ENCODE results near the gene CAMTA1. TPM values are rescaled to one million over a fixed set of nuclear protein-coding genes. Genes with fewer than 3 reads are reported as not detected.

The CAMTA1 gene
- total RNA-seq, 2 experiments from 2014 or later: 43.9 to 73.3 TPM

DNA sequence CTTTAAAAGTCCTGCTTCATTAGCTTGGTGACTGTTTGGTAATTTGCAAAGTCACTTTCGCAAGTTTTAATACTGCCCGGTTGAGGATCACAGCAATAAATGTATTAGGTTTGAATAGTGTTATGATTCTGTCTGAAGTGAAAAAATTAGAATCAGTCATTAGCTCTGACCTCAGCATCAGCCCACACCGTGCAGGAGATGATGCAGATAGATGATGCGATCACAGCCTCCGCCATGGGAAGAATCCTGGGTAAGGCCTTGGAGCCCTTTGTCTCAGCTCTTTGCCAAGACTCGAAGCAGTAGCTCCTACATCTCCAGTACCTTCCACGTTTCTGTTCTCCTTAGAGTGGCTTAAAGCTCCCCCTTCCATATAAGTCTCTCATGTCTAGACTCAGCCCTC, 366.7 kb downstream of the CAMTA1 start:
- Histone ChIP-seq H3K27ac (ENCODE audit: low read depth, low read length, poor library complexity, severe bottlenecking) (no peak overlapping the region), H3K4me2 (ENCODE audit: low read length) (no peak overlapping the region), H3K79me2 (ENCODE audit: insufficient read depth, low read depth, low read length) (no peaks in the 10 kb centered on the region), H3K9me3 (ENCODE audit: low read length) (no peaks in the 10 kb centered on the region), H4K20me1 (ENCODE audit: insufficient read depth, low read length) (no peaks in the 10 kb centered on the region), H2AFZ (ENCODE audit: low read length) (no peak overlapping the region), H3K4me3 (ENCODE audit: low read depth, low read length, poor library complexity, severe bottlenecking) (no peak overlapping the region), H3K4me1 (ENCODE audit: insufficient read depth, low read length, poor library complexity, severe bottlenecking) (no peaks in the 10 kb centered on the region), H3K9me2 (ENCODE audit: insufficient read depth, low read length) (no peaks in the 10 kb centered on the region), H3K36me3 (ENCODE audit: insufficient read depth, low read length) (no peaks in the 10 kb centered on the region)
- TF ChIP-seq EZH2phosphoT487 (IDR thresholded peaks at IDR 0.05; ENCODE audit: borderline replicate concordance, low read depth, low read length): no peak
- TF ChIP-seq, protein P1, sequence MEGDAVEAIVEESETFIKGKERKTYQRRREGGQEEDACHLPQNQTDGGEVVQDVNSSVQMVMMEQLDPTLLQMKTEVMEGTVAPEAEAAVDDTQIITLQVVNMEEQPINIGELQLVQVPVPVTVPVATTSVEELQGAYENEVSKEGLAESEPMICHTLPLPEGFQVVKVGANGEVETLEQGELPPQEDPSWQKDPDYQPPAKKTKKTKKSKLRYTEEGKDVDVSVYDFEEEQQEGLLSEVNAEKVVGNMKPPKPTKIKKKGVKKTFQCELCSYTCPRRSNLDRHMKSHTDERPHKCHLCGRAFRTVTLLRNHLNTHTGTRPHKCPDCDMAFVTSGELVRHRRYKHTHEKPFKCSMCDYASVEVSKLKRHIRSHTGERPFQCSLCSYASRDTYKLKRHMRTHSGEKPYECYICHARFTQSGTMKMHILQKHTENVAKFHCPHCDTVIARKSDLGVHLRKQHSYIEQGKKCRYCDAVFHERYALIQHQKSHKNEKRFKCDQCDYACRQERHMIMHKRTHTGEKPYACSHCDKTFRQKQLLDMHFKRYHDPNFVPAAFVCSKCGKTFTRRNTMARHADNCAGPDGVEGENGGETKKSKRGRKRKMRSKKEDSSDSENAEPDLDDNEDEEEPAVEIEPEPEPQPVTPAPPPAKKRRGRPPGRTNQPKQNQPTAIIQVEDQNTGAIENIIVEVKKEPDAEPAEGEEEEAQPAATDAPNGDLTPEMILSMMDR (conservative IDR thresholded peaks at IDR 0.05; ENCODE audit: low read length): no peak
- POLR2A ChIA-PET: no interaction called here
- DNase-seq (ENCODE audit: low spot score): no peak
- CTCF ChIA-PET (ENCODE audit: unreplicated experiment): no interaction called here
- intact Hi-C loops (cut with micrococcal nuclease; ENCODE audit: unreplicated experiment): no loop called here
- BruUV-seq (replicated peaks): no TSS peak

DNA sequence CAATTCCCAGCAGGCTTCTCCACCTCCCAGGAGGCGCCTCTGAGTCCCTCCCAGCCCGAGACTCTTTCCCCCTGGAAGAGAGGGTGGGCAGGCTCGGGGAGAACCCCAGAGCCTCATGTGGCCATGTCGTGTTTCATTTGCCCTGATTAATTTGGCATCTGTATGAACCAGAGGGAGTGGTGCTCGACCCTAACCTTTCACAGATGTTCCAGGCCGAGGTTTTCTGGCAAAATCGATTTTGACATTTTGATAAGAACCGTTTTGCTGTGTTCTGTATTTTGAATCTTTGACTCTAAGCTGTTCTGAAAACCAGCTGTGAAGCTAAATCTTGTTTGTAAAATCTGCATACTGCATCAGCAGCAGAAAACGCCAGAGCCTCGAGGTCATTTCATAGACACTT, 367.4 kb downstream of the CAMTA1 start:
- no peak for DNase-seq (ENCODE audit: low spot score)
- H3K4me1 ChIP-seq (ENCODE audit: insufficient read depth, low read length, poor library complexity, severe bottlenecking): no peaks in the 10 kb centered on the region
- no peaks in the 10 kb centered on the region for H3K9me3 ChIP-seq (ENCODE audit: low read length)
- ChIA-PET CTCF (ENCODE audit: unreplicated experiment) (no interaction called here), POLR2A (no interaction called here)
- H3K4me3 ChIP-seq (ENCODE audit: low read depth, low read length, poor library complexity, severe bottlenecking): no peak overlapping the region
- H4K20me1 ChIP-seq (ENCODE audit: insufficient read depth, low read length): no peaks in the 10 kb centered on the region
- no peak overlapping the region for H2AFZ ChIP-seq (ENCODE audit: low read length)
- intact Hi-C loops (cut with micrococcal nuclease; ENCODE audit: unreplicated experiment): no loop called here
- H3K79me2 ChIP-seq (ENCODE audit: insufficient read depth, low read depth, low read length): no peaks in the 10 kb centered on the region
- BruUV-seq (replicated peaks): no TSS peak
- no peak overlapping the region for H3K4me2 ChIP-seq (ENCODE audit: low read length)
- H3K27ac ChIP-seq (ENCODE audit: low read depth, low read length, poor library complexity, severe bottlenecking): no peak overlapping the region
- no peaks in the 10 kb centered on the region for H3K9me2 ChIP-seq (ENCODE audit: insufficient read depth, low read length)
- no peak for TF ChIP-seq EZH2phosphoT487 (IDR thresholded peaks at IDR 0.05; ENCODE audit: borderline replicate concordance, low read depth, low read length)
- TF ChIP-seq, protein P1 (conservative IDR thresholded peaks at IDR 0.05; ENCODE audit: low read length): no peak
- H3K36me3 ChIP-seq (ENCODE audit: insufficient read depth, low read length): no peaks in the 10 kb centered on the region

DNA sequence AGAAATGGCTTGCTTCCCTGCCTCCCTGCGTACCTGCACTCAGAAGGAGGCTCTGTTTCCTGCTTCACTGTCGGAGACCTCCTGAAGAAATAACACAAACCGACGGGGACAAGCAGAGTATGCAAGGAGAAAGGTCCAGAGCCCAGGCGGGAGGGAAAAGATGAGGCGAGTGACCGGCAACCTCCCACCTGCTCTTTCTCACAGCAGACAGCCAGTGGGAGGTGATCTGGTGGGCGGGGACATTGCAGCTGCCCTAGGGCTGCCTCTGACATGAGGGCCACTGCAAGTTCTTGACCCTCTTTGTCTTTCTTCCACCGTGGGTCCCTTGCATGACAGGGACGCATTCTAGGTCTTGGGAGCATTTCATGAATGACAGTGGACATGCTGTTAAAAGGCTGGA, 368.2 kb downstream of the CAMTA1 start:
- no peaks in the 10 kb centered on the region for H3K9me3 ChIP-seq (ENCODE audit: low read length)
- CTCF ChIA-PET (ENCODE audit: unreplicated experiment): no interaction called here
- no peak overlapping the region for H3K4me2 ChIP-seq (ENCODE audit: low read length)
- H3K9me2 ChIP-seq (ENCODE audit: insufficient read depth, low read length): no peaks in the 10 kb centered on the region
- no peak overlapping the region for H2AFZ ChIP-seq (ENCODE audit: low read length)
- no peaks in the 10 kb centered on the region for H3K4me1 ChIP-seq (ENCODE audit: insufficient read depth, low read length, poor library complexity, severe bottlenecking)
- no peak overlapping the region for H3K27ac ChIP-seq (ENCODE audit: low read depth, low read length, poor library complexity, severe bottlenecking)
- intact Hi-C loops (cut with micrococcal nuclease; ENCODE audit: unreplicated experiment): no loop called here
- H3K79me2 ChIP-seq (ENCODE audit: insufficient read depth, low read depth, low read length): no peaks in the 10 kb centered on the region
- POLR2A ChIA-PET: no interaction called here
- TF ChIP-seq, protein P1 (conservative IDR thresholded peaks at IDR 0.05; ENCODE audit: low read length): no peak
- no peak for TF ChIP-seq EZH2phosphoT487 (IDR thresholded peaks at IDR 0.05; ENCODE audit: borderline replicate concordance, low read depth, low read length)
- H4K20me1 ChIP-seq (ENCODE audit: insufficient read depth, low read length): no peaks in the 10 kb centered on the region
- DNase-seq (ENCODE audit: low spot score): no peak
- no TSS peak for BruUV-seq (replicated peaks)
- no peak overlapping the region for H3K4me3 ChIP-seq (ENCODE audit: low read depth, low read length, poor library complexity, severe bottlenecking)
- no peaks in the 10 kb centered on the region for H3K36me3 ChIP-seq (ENCODE audit: insufficient read depth, low read length)
